Mucosa of stomach (tissue), 1 donor: Measurements from ENCODE around the gene PTPN14.
"Not testable (repeated sequence)": the region's sequence is repeated elsewhere in the genome, so short reads cannot be mapped to it uniquely, and the experiment has no call there.

ENCODE experiments used
- H3K27me3 ChIP-seq: one replicate; pipeline ENCODE4 v1.7.0; 2013; ENCODE audit warnings: mild to moderate bottlenecking, low read length; ENCODE audit not compliant: control insufficient read depth, insufficient read depth
- H3K36me3 ChIP-seq: one replicate; pipeline ENCODE4 v1.7.0; 2013; ENCODE audit warnings: low read length; ENCODE audit not compliant: control insufficient read depth, insufficient read depth
- H3K4me1 ChIP-seq: one replicate; pipeline ENCODE4 v1.7.0; 2013; ENCODE audit warnings: mild to moderate bottlenecking, low read length; ENCODE audit not compliant: control insufficient read depth, insufficient read depth
- H3K4me3 ChIP-seq: one replicate; pipeline ENCODE4 v1.7.0; 2013; ENCODE audit warnings: low read length
- H3K9ac ChIP-seq: one replicate; pipeline ENCODE4 v1.7.0; 2013; ENCODE audit warnings: mild to moderate bottlenecking, low read length, moderate library complexity
- H3K9me3 ChIP-seq: one replicate; pipeline ENCODE4 v1.7.0; 2013; ENCODE audit warnings: mild to moderate bottlenecking, low read length, moderate library complexity; ENCODE audit not compliant: control insufficient read depth
- donor health status: Pancreatic carcinoma.

PTPN14 gene

DNA sequence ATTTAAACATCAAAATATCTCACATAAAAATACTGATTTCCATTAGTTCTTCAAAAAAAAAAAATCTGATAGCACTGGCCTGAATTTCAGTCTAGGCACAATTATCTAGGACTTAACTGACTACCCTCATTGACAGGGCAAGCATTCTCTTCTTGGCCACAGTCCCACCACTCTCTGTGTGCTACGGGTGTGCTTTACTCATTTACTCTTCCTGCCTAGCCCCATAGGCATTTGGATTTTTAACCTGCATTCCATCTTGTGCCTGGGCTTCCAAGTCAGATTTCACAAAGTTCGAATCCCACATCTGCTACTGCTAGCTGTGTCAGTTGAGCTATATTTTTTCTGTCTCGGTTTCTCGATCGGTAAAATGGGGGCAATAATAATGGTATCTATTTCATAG is 38.0 kb downstream of the PTPN14 start:
- Histone ChIP-seq H3K4me3 (no peak overlapping the region), H3K27me3 (no peaks in the 10 kb centered on the region), H3K9me3 (no peaks in the 10 kb centered on the region), H3K36me3 (no peaks in the 10 kb centered on the region), H3K9ac (no peak overlapping the region), H3K4me1 (peaks cover 21% of the 10 kb centered on the region)

DNA sequence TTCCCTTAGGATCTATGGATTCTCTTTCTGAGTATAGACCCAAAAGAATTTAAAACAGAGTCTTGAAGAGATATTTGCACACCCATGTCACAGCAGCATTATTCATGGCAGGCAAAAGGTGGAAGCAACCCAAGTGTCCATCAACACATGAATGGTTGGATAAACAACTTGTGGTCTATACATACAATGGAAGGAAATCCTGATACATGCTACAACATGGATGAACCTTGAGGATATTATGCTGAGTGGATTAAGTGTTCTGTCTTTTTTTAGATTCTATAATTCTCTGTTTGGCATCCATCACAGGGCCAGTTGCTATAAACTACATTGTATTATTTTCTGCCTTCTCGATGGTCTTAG is 39.8 kb downstream of the PTPN14 start:
- no peak overlapping the region for H3K4me3 ChIP-seq
- H3K4me1 ChIP-seq = peaks cover 24% of the 10 kb centered on the region
- H3K27me3 ChIP-seq = no peaks in the 10 kb centered on the region
- no peaks in the 10 kb centered on the region for H3K9me3 ChIP-seq
- no peak overlapping the region for H3K9ac ChIP-seq
- no peaks in the 10 kb centered on the region for H3K36me3 ChIP-seq

DNA sequence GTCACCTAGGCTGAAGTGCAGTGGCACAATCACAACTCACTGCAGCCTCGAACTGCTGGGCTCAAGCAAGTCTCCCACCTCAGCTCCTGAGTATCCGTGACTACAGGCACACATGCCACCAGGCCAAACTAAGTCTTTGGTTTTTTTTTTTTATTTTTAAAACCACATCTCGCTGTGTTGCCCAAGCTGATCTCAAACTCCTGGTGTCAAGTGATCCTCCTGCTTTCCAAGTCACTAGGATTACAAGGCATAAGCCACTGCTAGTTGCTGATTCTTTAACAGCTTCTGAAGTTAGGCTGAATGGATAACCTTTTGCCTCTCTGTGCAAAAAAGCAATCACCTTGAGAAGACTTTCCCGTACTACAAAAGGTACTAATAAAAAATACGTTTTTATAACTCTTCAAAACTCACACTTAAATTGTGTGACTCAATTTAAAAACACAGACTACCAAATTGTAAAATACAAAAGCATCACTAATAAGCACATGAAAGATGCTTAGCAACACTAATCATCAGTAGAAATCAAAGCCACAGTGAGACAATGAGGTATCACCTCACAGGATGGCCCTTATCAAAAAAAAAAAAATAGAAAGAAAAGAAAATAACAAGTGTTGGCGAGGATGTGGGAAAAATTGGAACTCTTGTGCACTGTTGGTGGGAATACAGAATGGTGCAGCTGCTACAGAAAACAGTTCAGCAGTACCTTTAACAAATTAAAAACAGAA is 40.3 kb downstream of the PTPN14 start:
- Histone ChIP-seq H3K4me1 (peaks cover 22% of the 10 kb centered on the region), H3K9me3 (no peaks in the 10 kb centered on the region), H3K9ac (no peak overlapping the region), H3K36me3 (no peaks in the 10 kb centered on the region), H3K4me3 (no peak overlapping the region), H3K27me3 (no peaks in the 10 kb centered on the region)

DNA sequence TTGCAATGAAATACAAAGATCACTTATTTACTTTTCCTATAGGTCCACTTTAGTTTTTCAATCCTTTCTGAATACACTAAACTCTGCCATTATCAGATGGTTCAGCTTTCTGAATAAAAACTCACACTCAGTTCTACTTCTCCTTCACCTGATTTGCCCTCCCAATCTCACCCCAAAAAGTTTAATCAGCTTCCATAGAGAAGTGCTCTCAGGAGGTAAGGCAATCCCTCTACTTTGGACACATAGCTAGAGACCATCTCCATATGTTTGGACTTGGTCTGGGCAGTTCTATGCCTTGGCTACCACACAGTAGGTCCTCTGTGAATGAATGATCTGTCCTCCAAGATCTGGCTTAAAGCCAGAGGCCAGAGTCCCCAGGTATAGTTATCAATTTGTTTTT is 40.9 kb downstream of the PTPN14 start:
- H3K9ac ChIP-seq = no peak overlapping the region
- no peaks in the 10 kb centered on the region for H3K9me3 ChIP-seq
- peaks cover 28% of the 10 kb centered on the region for H3K4me1 ChIP-seq
- H3K36me3 ChIP-seq = no peaks in the 10 kb centered on the region
- H3K27me3 ChIP-seq = no peaks in the 10 kb centered on the region
- no peak overlapping the region for H3K4me3 ChIP-seq

DNA sequence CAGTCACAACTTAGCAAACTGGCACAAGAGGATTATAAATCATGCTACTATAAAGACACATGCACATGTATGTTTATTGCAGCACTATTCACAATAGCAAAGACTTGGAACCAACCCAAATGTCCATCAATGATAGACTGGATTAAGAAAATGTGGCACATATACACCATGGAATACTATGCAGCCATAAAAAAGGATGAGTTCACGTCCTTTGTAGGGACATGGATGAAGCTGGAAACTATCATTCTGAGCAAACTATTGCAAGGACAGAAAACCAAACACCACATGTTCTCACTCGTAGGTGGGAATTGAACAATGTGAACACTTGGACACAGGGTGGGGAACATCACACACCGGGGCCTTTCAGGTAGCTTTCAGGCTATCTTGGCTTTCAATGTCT is 41.8 kb downstream of the PTPN14 start:
- H3K27me3 ChIP-seq, H3K9ac ChIP-seq, H3K4me3 ChIP-seq, H3K36me3 ChIP-seq, H3K9me3 ChIP-seq: not testable (repeated sequence)
- H3K4me1 ChIP-seq = peaks cover 28% of the 10 kb centered on the region

DNA sequence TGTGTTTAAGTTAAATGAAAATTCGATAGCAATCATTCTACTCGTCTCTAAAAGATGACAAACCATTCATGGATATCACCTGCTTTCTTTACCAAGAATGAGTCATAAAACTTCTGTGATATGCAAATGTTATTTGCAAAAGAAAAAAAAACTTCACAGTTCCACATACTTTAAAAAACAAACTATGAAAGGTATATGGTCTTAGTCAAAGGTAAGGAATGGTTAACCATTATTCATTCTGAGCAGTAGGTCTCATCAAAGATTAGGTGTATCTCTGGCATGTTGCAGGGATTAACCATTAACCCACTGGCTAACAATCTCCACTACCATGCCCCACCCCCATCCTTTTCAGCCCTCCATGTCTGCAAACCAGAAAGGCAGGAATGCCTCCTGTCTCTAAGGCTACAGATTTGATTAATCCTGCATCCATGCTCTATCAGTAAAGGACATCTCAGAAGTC is 44.4 kb downstream of the PTPN14 start:
- Histone ChIP-seq H3K27me3 (no peaks in the 10 kb centered on the region), H3K4me1 (peaks cover 32% of the 10 kb centered on the region), H3K4me3 (no peak overlapping the region), H3K9ac (no peak overlapping the region), H3K36me3 (no peaks in the 10 kb centered on the region), H3K9me3 (no peaks in the 10 kb centered on the region)

DNA sequence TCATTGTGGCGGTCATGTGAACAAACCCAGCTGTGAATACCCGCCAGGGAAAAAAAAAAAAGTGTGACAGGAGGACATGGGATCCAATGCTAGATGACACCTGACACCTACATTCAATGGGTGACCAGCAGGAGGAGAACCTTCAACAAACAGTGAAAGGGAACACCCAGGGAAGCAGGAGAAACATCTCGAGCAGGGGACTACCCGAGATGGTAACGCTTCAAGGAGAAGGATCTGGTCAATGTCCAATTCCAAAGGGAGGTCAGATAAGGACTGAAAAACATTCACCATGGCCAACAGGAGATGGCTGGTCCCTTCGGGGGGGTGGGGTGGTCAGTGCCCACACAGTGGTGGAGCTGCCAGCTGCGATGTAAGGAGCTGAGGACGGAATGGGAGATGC is 46.3 kb downstream of the PTPN14 start:
- Histone ChIP-seq H3K36me3 (no peaks in the 10 kb centered on the region), H3K9ac (no peak overlapping the region), H3K27me3 (no peaks in the 10 kb centered on the region), H3K4me1 (peaks cover 32% of the 10 kb centered on the region), H3K9me3 (no peaks in the 10 kb centered on the region), H3K4me3 (no peak overlapping the region)

DNA sequence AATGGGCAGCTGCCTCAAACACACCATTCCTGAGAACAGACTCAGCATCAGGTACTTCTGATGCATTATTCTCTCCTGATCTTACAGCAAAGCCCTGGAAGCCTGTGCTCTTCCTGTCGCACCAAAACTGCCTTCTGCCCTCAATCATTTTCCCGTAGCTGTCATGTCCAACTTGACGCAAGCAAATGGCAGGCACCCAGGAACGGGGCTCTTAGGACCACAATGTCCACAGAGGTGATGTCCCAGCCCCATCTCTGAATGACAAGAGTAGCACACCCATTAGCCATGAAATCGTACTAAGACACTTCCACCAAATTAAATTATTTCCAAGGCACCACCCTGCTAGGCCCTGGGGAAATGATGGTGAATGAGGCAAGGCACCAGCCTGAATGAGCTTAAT is 47.1 kb downstream of the PTPN14 start:
- H3K4me1 ChIP-seq = peaks cover 32% of the 10 kb centered on the region
- no peaks in the 10 kb centered on the region for H3K27me3 ChIP-seq
- H3K4me3 ChIP-seq = no peak overlapping the region
- H3K9me3 ChIP-seq = no peaks in the 10 kb centered on the region
- H3K36me3 ChIP-seq = no peaks in the 10 kb centered on the region
- no peak overlapping the region for H3K9ac ChIP-seq

DNA sequence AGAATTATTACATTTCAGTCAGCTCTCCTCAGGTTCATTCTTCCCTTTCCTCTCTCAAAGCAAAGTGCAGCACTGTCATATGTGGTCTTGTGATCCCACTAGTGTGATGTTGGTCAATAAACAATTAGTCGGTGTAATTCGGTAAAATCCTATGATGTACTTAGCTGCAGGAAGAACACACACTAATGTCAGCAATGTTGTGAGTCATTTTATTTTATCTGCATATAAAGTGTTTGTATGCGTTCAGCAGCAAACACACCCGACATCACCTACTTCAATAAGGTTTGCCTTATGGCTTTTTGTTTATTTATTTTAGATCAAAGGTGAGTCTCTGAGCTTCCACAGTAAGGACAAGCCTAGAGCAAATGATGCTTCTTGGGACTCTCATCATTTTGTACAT is 47.8 kb downstream of the PTPN14 start:
- Histone ChIP-seq H3K36me3 (no peaks in the 10 kb centered on the region), H3K4me1 (peaks cover 32% of the 10 kb centered on the region), H3K9ac (no peak overlapping the region)

DNA sequence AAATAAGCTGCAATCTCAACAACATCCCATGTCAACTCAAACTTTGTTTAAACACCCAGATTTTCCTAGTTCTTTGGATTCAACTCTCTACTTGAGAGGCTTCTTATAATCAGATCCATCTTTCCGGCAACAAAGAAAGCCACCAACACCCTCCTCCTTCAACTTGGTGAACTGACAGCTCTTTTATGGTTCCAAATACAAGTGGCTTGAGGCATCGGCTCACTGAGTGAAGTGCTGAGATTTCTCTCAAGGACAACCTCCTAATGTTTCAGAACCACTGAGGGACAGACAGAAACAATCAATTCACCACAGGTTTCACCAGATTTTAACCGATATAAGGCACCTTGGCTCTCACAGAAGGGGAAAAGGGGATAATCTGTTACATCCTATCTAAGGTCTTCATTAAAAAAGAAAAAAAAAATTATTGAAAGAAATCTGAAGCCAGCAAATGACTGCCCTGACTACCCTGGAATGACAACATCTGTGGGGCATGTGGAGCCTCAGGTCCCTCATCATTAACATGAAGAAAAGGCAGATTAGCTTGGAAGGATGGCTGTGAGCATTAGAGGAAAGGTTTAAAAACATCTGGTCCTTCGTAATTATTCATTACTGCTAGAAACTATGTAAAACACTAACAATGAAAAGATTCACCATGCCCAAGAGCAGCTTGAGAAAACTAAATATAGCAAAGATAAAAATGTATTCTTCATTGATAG is 50.9 kb downstream of the PTPN14 start:
- Histone ChIP-seq H3K27me3 (no peaks in the 10 kb centered on the region), H3K36me3 (no peaks in the 10 kb centered on the region), H3K4me1 (peaks cover 13% of the 10 kb centered on the region), H3K4me3 (no peak overlapping the region), H3K9ac (no peak overlapping the region), H3K9me3 (no peaks in the 10 kb centered on the region)

More for the DNA sequence above, 47.8 kb downstream of the PTPN14 start:
- H3K9me3 ChIP-seq = no peaks in the 10 kb centered on the region
- H3K4me3 ChIP-seq = no peak overlapping the region
- no peaks in the 10 kb centered on the region for H3K27me3 ChIP-seq

DNA sequence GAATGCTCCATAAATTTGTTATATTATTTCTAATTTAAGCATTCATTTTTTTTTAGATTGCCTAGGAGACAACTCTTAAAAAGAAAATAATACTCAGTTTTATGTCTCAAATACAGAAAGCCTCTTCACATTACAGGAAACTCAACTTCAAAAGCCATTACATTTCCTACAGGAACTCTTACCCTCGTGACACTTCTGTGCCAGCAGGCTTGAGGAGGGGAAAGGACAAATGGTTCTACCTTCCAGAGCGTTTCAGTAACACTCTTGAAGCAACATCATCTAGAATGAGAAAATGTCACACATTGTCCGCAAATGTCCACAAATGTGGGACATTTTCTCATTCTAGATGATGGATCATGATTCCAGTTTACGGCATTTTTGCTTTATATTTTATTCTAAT is 51.7 kb downstream of the PTPN14 start:
- Histone ChIP-seq H3K4me1 (peaks cover 9% of the 10 kb centered on the region), H3K27me3 (no peaks in the 10 kb centered on the region), H3K4me3 (no peak overlapping the region), H3K9me3 (no peaks in the 10 kb centered on the region), H3K36me3 (no peaks in the 10 kb centered on the region), H3K9ac (no peak overlapping the region)

DNA sequence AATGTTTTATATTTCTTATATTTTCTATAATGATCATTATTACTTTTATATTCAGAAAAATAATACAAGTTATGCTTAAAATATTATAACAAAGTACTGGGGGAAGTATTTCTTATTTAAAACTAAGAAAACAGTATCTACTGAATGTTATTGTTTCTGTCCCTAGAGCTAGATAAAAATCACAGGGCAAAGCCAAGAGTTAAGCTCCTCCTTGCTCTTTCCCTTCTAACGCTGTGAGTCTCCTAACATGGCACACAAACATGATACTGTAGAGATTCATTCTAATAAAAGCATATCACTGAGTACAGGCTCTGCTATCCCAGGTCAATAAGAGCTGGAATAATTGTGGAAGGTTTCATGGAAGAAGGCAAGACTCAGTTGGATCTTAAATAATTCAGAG is 53.4 kb downstream of the PTPN14 start:
- no peak overlapping the region for H3K9ac ChIP-seq
- H3K4me1 ChIP-seq = no peaks in the 10 kb centered on the region
- H3K9me3 ChIP-seq = no peaks in the 10 kb centered on the region
- no peak overlapping the region for H3K4me3 ChIP-seq
- no peaks in the 10 kb centered on the region for H3K36me3 ChIP-seq
- no peaks in the 10 kb centered on the region for H3K27me3 ChIP-seq
